Femur (tissue), 1 donor: Measurements from ENCODE around the gene TPH1.
"Not testable (repeated sequence)": the region's sequence is repeated elsewhere in the genome, so short reads cannot be mapped to it uniquely, and the experiment has no call there.

Source experiments
- DNase-seq: peaks from one replicate; pipeline ENCODE4 v3.0.0-alpha.2; 2017

The TPH1 gene

DNA sequence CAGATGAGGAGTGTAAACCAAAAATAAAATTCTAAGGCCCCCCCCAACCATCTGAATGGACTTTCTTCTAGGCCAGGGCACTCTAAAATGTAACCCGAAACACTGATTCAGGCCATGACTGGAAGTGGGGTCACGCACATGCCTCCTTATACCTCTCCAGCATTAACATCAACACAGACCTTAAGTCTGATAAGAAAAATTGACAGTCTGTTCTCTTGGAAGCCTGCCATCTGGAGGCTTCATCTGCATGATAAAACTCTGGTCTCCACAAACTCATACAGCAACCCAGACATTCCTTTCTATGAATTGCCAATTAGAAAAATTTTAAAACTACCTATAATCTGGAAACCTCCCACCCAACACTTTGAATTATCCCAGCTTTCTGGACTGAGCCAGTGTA is 29.3 kb downstream of the TPH1 start:
- DNase-seq: no peak

DNA sequence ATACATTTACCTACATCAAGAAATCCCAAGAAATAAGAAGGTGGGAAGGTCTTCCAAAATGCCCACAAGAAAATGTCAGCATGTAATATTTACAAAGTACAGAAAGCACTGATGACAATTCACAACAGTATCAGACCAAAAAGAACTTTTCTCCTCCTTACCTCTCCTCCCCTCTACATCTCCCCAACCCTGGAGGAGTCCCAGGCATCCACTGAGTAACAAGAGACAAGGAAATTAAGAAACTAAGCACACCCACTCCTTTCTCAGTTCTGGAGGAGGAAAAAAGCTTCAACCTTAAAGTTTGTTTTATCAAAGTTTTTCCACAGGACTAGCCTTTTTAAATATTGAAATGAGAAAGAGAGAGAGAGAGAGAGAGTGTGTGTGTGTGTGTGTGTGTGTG is 31.2 kb downstream of the TPH1 start:
- no peak for DNase-seq

GRCh38 chr11:18013790-18014507 is 32.1 kb downstream of the TPH1 start:
- DNase-seq: no peak

DNA sequence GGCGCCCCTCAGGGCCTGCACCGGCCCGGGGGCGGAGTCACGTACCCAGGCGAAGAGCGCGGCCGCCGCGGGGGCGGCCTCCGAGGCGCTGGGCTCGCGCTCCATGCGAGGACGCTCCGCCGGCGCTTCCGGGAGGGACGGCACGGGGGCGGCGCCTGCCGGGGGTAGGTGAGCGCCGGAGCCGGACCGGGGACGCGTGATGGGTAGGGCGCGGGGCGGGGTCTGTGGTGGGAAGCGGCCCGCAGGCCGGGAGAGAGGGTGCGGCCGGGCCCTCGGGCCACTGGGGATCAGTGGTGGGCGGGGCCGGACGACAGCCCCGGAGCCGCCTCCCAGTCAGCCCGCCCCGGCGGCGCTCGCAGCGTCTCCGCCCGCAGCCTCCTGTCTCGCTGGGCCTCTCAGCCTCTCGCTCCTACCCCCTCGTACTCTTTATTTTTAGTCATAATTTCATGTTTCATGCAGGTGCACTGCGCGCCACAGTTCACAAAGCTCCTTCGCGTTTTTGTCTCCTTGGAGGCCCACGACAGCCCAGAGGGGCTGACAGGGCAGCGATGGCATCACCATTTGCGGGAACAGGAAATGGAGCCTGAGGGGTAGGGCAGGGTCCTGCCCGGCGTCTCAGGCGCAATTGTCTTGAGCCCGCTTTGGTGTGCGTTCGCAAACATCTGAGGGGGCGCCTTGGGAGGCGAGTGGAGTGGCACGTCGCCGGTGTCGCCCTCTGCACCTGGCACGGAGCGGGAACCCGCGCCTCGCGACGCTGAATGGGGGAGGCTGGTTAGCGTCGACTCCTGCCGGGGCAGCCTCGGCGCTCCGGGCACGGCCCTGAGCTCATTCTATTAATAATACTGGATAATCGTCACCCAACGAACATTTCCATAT is 32.9 kb downstream of the TPH1 start, which contains the start of gene SERGEF:
SERGEF (minus strand) TSS at position 142 of the 876 bp plus-strand sequence; CDS start at position 105, 37 bp downstream.
- peak; percentile 90 for DNase-seq

GRCh38 chr11:18012122-18012905 is 33.8 kb downstream of the TPH1 start:
- DNase-seq: peak; percentile 29

GRCh38 chr11:18011633-18012032 is 34.4 kb downstream of the TPH1 start:
- no peak for DNase-seq

DNA sequence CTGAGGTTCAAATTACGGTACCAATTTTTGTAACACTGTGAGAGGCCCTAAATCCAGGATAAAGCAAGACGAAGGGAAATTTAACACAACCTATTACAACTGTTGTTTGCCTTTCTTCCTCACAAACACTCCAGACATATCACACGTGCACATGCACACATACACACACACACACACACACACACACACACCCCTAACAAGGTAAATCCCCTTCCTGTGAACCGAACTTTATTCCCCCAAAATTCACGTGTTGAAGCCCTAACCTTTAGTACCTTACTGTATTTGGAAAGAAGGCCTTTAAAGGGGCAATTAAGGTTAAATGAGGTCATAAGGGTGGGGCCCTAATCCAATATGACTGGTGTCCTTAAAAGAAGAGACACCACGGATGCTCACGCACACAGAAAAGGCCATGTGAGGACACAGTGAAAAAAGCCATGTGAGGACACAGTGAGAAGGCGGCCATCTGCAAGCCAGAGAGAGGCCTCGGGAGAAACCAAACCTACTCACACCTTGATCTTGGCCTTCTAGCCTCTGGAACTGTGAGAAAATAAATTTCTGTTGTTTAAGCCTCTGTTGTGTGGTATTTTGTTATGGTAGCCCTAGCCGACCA is 35.0 kb downstream of the TPH1 start:
- no peak for DNase-seq

- DNase-seq: no peak
Measured at GRCh38 chr11:18010121-18010670, 35.9 kb downstream of the TPH1 start.

GRCh38 chr11:18005376-18006129 is 40.5 kb downstream of the TPH1 start:
- DNase-seq: no peak

DNA sequence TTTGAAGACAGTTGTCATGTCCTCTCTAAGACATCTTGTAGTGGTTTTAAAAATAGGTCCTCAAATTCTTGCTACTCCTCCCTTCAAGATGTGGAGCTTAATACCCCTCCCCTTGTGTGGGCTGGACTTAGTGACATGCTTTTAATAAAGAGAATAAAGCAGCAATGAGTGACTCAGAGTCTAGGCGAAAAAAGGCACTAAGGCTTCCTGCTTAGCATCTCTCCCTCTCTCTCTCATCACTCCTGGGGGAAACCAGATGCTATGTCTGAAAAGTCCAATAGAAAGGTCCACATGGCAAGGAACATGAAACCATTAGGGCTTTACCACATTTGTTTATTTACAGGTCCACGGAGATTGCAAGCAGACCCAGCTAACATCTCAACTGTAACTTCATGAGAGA is 44.9 kb downstream of the TPH1 start:
- no peak for DNase-seq

GRCh38 chr11:18000760-18001159 is 45.3 kb downstream of the TPH1 start:
- DNase-seq: no peak

GRCh38 chr11:18000128-18000527 is 45.9 kb downstream of the TPH1 start:
- DNase-seq: not testable (repeated sequence)
